NCI-H526 treated with DMSO at 0.1 percent for 48 hours (cell line): ENCODE results near the gene CAPN8.
"Not testable (repeated sequence)": the region's sequence is repeated elsewhere in the genome, so short reads cannot be mapped to it uniquely, and the experiment has no call there.

Source experiments
- DNase-seq: peaks from one replicate; lab custom pipeline; 2025; lab: John Stamatoyannopoulos, UW

CAPN8 gene

DNA sequence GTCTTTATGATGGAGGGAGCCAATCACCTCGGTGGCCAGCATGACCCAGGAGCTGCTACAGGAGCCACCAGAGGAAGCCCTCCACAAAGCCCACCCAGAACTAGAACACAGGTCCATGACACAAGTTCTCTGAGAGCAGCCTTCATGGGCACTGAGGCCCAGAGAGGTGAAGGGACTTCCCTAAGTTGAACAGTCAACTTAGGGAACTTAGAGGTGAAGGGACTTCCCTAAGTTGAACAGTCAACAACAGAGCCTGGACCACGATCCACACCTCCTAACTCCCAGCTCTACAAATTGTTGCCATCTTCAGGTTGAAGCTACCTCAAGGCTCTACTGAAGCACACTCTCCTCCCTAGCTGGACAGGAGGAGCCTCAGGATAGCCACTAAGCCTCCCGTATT, 139.5 kb downstream of the CAPN8 start:
- DNase-seq, result no peak

GRCh38 chr1:223525546-223525945, 140.0 kb downstream of the CAPN8 start:
- peak; percentile 88 for DNase-seq

DNA sequence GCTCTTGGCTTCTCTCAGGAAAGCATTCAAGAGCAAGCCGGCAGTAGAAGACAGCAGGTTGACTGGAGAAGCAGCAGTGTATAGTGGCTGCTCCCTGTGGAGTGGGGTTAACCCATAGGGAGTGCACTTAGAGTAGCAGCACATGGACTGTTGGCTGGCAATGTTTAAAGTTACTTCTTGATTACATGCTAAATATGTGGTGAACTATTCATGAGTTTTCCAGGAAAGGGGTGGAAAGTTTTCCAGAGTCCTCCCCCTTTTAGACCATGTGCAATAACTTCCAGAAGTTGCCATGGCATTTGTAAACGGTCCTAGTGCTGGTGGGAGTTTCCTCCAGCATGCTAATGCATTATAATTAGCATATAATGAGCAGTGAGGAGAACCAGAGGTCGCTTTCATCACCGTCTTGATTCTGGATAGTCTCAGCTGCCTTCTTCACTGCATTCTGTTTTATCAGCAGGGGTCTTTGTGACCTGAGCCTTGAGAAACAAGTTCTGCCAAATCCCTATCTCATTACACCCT, 140.5 kb downstream of the CAPN8 start:
- DNase-seq, result peak; percentile 62

DNA sequence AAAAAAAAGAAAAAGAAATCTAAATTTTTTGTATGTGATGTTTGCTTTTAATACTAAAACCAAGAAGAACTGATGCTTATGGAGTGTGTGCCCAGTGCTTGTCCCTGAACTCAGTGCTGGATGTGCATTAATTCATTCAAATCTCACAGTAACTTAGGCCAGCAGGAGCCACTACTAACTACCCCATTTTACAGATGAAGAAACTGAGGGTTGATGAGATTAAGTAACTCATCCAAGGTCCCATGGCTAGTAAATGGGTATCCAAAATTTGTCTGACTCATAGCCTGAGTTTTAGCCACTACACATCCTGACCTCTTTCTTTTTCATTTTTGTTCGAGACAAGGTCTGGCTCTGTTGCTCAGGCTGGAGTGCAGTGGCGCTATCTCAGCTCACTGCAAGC, 144.4 kb downstream of the CAPN8 start:
- no peak for DNase-seq

DNA sequence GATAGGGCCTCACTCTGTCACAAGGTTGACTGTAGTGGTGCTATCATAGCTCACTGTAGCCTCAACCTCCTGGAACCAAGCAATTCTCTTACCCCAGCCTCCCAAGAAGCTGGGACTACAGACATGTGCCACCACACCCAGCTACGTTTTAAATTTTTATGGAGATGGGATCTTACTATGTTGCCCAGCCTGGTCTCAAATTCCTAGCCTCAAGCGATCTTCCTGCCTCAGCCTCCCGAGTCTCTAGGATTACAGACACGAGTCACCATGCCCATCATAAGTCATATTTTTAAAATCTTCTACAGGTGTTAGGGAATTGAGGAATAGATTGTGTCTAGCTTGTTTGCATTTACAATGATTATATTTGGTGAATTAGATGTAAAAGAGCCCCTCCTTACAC, 145.3 kb downstream of the CAPN8 start:
- no peak for DNase-seq

- DNase-seq, result no peak
Observed at GRCh38 chr1:223519116-223519515, 146.4 kb downstream of the CAPN8 start.

DNA sequence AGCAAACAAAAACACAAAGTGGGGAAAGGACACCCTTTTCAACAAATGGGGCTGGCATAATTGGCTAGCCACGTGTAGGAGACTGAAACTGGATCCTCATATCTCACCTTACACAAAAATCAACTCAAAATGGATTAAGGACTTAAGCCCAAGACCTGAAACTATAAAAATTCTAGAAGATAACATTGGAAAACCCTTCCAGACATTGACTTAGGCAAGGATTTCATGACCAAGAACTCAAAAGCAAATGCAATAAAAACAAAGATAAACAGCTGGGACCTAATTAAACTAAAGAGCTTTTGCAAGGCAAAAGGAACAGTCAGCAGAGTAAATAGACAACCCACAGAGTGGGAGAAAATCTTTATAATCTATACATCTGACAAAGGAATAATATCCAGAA, 146.9 kb downstream of the CAPN8 start:
- DNase-seq, result not testable (repeated sequence)

DNA sequence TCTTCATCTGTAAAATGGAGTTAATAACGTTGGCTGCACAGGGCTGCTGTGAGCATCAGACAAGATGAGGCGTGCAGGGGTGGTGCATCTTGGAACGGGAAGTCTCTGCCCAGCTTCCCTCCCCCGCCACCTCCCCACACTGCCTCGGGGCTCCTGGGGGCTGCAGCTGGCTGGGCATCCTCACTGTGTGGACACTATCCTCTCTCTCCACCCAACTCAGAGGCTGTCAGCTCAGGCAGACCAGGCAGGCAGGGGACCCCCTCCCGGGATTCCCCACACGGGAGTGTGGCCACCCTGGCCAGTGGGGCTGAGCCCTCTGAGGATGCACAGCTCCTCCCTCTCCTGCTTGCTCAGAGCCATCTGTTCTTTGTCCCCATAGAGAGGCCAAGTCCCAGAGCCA, 149.6 kb downstream of the CAPN8 start:
- no peak for DNase-seq

DNA sequence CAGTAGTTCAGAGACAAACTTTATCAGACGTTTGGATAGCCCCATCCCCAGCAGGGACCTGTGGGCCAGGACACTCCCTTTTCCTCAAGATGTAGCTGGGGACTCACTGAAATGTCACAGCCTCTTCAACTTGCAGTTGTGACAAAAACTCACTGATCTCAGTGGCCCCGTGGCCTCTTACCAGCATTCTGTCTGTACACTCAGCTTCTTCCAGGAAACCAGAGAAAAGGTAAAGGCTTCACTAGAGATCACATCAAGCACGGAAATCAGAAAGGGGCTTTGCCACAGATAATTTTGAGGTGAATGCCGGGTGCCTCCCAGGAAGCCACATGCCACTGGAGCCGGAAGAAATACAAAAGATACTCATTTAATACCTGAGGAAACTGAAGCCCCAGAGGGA, 150.1 kb downstream of the CAPN8 start:
- no peak for DNase-seq

DNA sequence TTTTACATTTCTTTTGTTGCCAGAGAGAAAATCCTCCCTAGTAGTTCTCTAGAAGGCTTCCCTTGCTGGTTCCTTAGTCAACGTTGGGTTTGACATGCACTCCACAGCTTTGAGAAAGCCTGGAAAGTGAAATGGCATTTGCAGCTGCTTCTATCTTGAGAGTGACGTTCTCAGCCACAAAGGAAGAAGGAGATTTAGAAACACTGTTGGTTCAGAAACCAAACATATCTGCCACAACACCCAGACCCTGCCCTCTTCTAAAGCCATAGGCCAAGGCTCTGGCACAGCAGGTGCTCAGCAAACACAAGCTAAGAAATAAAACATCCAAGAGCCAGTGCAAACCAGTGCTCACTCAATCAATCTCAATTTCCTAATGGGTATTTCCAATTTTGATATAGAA, 150.9 kb downstream of the CAPN8 start:
- no peak for DNase-seq

DNA sequence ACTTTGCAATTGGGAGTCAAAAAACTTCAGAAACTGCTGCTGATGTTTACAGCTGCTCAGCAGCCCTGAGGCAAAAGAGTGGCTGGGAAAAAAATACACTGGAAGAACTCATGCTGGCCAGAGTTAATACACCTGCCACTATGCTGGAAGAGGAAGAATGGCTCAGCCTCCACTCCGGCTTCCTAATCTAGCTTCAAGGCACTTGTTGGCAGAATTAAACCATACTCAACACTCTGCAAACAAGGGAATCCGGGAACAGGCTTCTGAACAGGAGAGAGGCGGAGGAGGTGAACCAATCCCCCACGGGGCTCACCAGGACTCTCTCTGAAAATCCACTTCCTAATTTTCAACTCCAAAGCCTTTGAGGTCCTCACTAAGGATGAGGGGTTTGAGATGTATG, 152.2 kb downstream of the CAPN8 start:
- no peak for DNase-seq

GRCh38 chr1:223512057-223512456, 153.4 kb downstream of the CAPN8 start:
- no peak for DNase-seq

GRCh38 chr1:223508796-223509195, 156.7 kb downstream of the CAPN8 start:
- no peak for DNase-seq

- no peak for DNase-seq
Observed at GRCh38 chr1:223504741-223505140, 160.8 kb downstream of the CAPN8 start.

DNA sequence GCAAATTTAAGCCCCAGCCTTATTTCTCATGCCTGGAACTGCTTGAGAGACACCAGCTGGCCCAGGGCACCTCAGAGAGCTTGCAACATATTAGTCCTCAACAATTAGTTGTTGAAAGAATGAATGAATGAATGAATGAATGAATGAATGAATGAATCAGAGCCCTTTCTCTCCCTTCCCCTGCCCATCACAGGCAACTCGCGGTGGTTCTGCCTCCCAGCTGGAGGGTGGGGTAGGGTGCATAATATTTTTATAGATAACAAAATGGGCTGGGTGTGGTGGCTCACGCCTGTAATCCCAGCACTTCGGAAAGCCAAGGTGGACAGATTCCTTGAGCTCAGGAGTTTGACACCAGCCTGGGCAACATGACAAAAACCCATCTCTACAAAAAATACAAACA, 162.2 kb downstream of the CAPN8 start:
- DNase-seq, result no peak

DNA sequence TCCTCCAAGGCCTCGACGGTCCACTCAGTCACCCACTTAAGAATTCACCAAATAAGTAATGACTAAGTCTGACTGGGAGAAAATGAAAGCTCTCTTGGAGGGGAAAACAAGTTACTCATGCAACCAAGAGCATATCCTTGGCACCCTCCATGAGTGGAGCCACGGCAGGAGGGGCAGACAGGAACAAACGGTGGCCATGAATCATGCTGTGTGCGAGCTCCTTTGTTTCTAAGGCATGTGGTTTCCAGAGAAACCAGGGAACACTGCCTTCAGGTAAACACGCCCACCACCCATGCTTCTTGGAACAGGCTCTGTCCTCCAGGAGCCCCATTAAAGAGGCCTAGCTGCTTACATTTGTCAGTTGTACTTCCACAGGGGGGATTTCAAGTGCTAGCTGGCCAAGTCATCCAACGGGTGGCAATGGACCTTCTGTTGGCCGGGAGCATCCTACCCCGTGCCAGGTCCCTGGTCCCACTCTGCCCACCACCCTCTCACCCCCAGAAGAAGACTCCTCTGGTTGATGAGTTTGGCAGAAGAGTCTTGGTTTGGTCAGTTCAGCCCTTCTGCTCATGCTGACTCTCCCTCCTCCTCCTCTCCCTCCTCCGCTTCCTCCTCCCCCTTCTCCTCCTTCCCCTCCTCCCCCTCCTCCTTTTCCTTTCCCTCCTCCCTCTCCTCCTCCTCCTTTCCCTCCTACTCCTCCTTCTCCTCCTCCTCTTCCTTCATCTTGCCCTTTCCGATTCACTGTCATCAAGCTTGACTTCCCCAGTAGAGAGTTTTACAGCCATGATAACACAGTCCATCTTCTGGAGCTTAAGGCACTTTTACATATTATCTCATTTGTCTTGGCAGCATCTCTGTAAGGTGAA, 164.7 kb downstream of the CAPN8 start:
- DNase-seq, result no peak

GRCh38 chr1:223496883-223497282, 168.6 kb downstream of the CAPN8 start:
- DNase-seq, result peak; percentile 74

GRCh38 chr1:223494926-223495645, 170.4 kb downstream of the CAPN8 start:
- no peak for DNase-seq

GRCh38 chr1:223492044-223492443, 173.5 kb downstream of the CAPN8 start:
- no peak for DNase-seq
